HG03354 (cell line): ENCODE results near the gene SRGN.
A peak's percentile ranks its signal among the peaks of the same experiment; 100 is the strongest.

Experiments
- ATAC-seq: cut with Tn5 transposase; IDR thresholded peaks from one replicate; pipeline ENCODE4 v1.9.1; 2021; ENCODE audit warnings: mild to moderate bottlenecking; ENCODE audit not compliant: unreplicated experiment, poor library complexity, severe bottlenecking

SRGN gene

DNA sequence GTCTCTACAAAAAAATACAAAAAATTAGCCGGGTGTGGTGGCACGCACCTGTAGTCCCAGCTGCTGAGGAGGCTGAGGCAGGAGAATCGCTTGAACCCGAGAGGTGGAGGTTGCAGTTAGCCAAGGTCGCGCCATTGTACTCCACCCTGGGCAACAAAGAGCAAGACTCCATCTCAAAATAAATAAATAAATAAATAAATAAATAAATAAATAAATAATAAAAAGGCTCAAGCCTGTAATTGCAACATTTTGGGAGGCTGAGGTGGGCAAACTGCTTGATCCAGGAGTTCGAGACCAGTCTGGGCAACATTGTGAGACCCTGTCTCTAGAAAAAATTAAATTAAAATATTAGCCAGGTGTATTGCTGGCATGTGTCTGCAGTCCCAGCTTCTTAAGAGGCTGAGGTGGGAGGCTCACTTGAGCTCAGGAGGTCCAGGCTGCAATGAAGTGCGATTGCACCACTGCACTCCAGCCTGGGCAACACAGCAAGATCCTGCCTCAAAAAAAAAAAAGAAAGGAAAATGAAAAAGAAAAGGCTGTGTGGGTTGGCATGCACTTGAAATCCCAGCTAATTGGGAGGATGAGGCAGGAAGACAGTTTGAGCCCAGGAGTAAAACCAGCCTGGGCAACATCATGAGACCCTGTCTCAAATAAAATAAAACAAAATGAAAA is 27.6 kb upstream of the SRGN start:
- no peak for ATAC-seq

GRCh38 chr10:69061305-69062161 is 26.4 kb upstream of the SRGN start:
- ATAC-seq = peak; percentile 62

- no peak for ATAC-seq
Observed at GRCh38 chr10:69062901-69063300, 25.0 kb upstream of the SRGN start.

DNA sequence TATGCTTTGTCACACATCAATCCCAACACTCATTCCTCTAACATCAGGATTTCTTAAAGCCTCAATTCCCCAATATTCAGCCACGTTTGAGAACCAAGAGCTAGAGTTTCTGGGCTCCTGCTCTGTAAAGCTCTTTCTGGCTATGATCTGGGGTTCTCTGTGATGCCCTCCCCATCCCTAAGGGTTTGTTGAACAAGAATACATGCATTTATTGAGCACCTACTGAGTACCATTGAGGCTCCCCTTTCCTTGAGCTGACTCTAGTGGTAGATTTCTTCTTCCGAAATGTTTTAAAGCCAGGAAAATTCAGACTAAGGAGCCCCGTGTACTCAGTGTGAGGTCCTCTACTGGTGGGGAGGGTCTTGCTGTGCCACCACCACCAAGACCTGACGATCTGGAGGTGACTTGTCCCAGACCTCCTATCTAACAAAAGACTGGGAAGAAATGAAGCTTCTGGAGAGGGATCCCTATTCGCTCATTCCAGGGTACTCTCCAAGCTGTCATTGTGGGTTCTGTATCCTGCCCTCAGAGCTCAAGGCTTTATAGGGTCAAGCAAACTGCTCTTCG is 23.1 kb upstream of the SRGN start:
- no peak for ATAC-seq

GRCh38 chr10:69065406-69066361 is 22.2 kb upstream of the SRGN start:
- ATAC-seq = peak; percentile 64

- ATAC-seq = no peak
Observed at GRCh38 chr10:69067189-69067588, 20.7 kb upstream of the SRGN start.

DNA sequence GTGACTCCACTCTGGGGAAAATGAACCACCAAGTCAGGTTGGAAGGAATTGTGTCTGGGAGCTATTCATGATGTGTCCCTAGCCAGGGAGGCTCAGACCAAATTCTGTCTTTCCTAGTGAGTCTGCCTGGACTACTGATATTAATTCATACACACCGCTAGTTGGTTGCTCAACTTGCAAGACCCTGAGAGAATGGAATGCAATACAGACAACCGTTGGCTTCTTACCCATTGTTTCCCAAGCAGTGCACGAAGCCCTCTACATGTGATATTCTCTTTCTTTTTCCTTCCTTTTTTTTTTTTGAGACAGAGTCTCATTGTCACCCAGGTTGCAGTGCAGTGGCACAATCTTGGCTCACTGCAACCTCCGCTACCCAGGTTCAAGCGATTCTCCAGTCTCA is 19.4 kb upstream of the SRGN start:
- no peak for ATAC-seq

- ATAC-seq = no peak
Observed at GRCh38 chr10:69069090-69070042, 18.5 kb upstream of the SRGN start.

DNA sequence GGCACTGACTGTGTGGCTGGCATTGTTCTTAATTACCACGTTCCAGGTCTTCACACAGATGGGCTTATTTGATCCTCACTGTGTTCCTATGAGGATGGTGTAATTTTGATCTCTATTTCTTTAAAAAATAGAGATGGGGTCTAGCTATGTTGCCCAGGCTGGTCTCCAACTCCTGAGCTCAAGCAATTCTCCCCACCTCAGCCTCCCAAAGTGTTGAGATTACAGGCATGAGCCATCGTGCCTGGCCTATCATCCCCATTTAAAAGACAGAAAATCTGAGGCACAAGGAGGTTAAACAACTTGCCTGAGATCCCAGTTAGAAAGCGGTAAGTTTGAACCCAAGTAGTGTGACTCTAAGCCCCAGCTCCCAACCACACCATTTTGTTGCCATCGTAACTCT is 17.0 kb upstream of the SRGN start:
- no peak for ATAC-seq

GRCh38 chr10:69071610-69072009 is 16.3 kb upstream of the SRGN start:
- no peak for ATAC-seq

- no peak for ATAC-seq
Observed at GRCh38 chr10:69073026-69073425, 14.9 kb upstream of the SRGN start.

GRCh38 chr10:69073736-69074364 is 14.1 kb upstream of the SRGN start:
- no peak for ATAC-seq

DNA sequence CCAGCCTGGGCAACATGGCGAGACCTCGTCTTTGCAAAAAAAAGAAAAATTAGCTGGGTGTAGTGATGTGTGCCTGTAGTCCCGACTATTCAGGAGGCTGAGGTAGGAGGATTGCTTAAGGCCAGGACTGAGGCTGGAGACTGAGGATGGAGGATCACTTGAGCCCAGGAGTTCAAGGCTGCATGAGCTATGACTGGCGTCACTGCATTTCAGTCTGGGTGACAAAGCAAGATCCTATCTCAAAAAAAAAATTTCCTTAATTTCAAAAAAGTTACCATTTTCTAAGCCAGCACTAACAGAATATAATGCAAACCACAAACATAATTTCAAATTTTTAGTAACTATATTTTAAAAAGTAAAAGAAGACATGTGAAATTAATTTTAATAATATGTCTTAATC is 13.4 kb upstream of the SRGN start:
- no peak for ATAC-seq

DNA sequence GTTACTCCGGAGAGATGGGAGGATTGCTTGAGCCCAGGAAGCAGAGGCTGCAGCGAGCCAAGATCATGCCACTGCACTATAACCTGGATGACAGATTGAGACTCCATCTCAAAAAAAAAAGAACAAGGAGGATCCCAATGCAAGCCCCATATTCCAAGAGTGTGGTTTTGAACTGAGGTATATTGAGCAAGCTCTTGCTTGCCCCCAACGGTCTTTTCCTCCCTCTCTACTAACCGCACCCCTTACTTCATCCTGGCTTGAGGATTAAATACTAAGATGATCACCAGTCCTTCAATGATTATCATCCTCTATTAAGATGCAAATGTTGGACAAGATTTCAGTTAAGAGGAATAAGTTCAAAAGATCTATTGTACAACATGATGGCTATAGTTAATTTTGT is 12.5 kb upstream of the SRGN start:
- no peak for ATAC-seq

GRCh38 chr10:69078311-69078710 is 9.6 kb upstream of the SRGN start:
- ATAC-seq = no peak

DNA sequence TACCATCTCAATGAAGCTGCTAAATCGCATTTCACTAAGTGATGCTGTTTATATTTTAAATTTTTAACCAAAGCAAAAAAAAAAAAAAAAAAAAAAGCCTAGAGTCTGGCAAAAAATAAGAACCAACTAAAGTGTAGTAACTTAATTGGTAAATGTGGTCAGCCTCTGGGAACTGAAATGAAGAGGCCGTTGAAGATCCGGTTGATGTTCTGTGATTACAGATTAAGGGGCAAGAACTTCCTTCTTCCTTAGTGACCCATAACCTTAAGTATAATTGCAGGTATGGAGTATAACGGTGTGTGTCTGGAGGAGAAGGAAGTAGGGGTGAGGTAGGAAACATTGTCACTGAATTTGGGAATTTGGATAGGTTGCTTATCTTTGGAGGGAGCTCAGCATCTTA is 7.7 kb upstream of the SRGN start:
- ATAC-seq = no peak

GRCh38 chr10:69086001-69086509 is 1.8 kb upstream of the SRGN start:
- ATAC-seq = no peak

- ATAC-seq = no peak
Observed at GRCh38 chr10:69088471-69088769, 517 bp downstream of the SRGN start.
